Gastroesophageal sphincter (tissue), 4 donors: ENCODE results near the gene FANCC. TPM values are rescaled to one million over a fixed set of nuclear protein-coding genes. Genes with fewer than 3 reads are reported as not detected.

Experiments
- ATAC-seq: fragments of 150-250 bp; one replicate; pipeline ENCODE4 v1.9.1; 2016; ENCODE audit warnings: mild to moderate bottlenecking, moderate library complexity
- H3K27ac ChIP-seq, 4 donors: fragments of 200-600 bp; sonication (generic) in 3 of 4; 1 replicate in 3 of 4; 2 replicates in 1 of 4; pipeline ENCODE4 v1.5.1; 2016 to 2019
- H3K27me3 ChIP-seq: fragments of 200-600 bp; sonication (generic); one replicate; pipeline ENCODE4 v1.5.1; 2019
- H3K36me3 ChIP-seq, 2 donors: fragments of 200-600 bp; sonication (generic); one replicate each; pipeline ENCODE4 v1.5.1; 2019; ENCODE audit warnings: control low read depth in 1 of 2
- H3K4me1 ChIP-seq, 3 donors: fragments of 200-600 bp; sonication (generic); 1 replicate in 2 of 3; 2 replicates in 1 of 3; pipeline ENCODE4 v1.5.1; 2016 to 2019; ENCODE audit warnings: control low read depth in 2 of 3
- H3K4me3 ChIP-seq, 2 donors: fragments of 200-600 bp; sonication (generic); one replicate each; pipeline ENCODE4 v1.5.1; 2019; ENCODE audit warnings: mild to moderate bottlenecking in 1 of 2, moderate library complexity in 1 of 2
- H3K9me3 ChIP-seq, 3 donors: fragments of 200-600 bp; sonication (generic); one replicate each; pipeline ENCODE4 v1.5.1; 2017 to 2019; ENCODE audit warnings: control low read depth in 2 of 3
- EP300 ChIP-seq: sonication (generic); formaldehyde crosslinking; IDR thresholded peaks from one replicate; pipeline ENCODE4 v1.6.1; 2017; ENCODE audit warnings: antibody characterized with exemption, mild to moderate bottlenecking
- POLR2A ChIP-seq, 2 donors: fragments of 450-650 bp; IDR thresholded peaks; one replicate each; pipeline ENCODE4 v1.6.1; 2017; ENCODE audit warnings: antibody characterized with exemption in 2 of 2, mild to moderate bottlenecking in 2 of 2, moderate library complexity in 1 of 2
- POLR2AphosphoS5 ChIP-seq: sonication (generic); formaldehyde crosslinking; IDR thresholded peaks from one replicate; pipeline ENCODE4 v1.6.1; 2017; ENCODE audit warnings: antibody characterized with exemption
- WGBS, 2 donors: methylation state at CpG; one replicate each; pipeline ENCODE4 v1.1.5; 2018; ENCODE audit warnings: low coverage in 1 of 2; 5-methylcytosine and 5-hydroxymethylcytosine counted together
- total RNA-seq, 4 donors: library from RNA; depleted of rRNA; stranded (reverse); fragments of >200 nt; gene quantifications; one replicate each; pipeline ENCODE4 v1.1.0, GENCODE V29; 2016
- TF ChIP-seq, protein P1 (sequence below), 4 experiments: fragments of 200-600 bp in 2 of 4; fragments of 450-650 bp in 2 of 4; sonication (generic) in 1 of 4; IDR thresholded peaks; one replicate each; pipeline ENCODE4 v1.5.1; 2017 to 2019; ENCODE audit warnings: antibody characterized with exemption in 4 of 4, mild to moderate bottlenecking in 2 of 4, moderate library complexity in 2 of 4

The FANCC gene
- total RNA-seq, 4 donors from 2014 or later: 4.9 to 9.4 (median 7.4) TPM

DNA sequence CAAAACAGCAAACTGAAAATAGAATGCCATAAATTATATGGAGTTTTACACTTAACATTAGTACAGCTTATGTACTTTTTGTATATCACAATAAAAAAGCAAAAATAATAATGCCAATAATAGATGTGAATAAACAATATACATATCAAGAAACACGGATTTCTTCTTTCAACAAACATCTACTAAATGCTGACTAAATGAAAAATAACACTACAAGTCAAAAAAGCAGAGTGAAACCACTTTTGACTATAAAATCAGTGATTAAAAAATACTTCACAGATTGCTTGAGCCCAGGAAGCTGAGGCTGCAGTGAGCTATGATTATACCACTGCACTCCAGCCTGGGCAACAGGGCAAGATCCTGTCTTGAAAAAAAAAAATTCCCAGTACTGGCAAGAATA, 32.2 kb downstream of the FANCC start:
- TF ChIP-seq POLR2AphosphoS5 (no peak), EP300 (no peak), POLR2A (IDR thresholded peaks at IDR 0.05) (no peak)
- TF ChIP-seq, protein P1, sequence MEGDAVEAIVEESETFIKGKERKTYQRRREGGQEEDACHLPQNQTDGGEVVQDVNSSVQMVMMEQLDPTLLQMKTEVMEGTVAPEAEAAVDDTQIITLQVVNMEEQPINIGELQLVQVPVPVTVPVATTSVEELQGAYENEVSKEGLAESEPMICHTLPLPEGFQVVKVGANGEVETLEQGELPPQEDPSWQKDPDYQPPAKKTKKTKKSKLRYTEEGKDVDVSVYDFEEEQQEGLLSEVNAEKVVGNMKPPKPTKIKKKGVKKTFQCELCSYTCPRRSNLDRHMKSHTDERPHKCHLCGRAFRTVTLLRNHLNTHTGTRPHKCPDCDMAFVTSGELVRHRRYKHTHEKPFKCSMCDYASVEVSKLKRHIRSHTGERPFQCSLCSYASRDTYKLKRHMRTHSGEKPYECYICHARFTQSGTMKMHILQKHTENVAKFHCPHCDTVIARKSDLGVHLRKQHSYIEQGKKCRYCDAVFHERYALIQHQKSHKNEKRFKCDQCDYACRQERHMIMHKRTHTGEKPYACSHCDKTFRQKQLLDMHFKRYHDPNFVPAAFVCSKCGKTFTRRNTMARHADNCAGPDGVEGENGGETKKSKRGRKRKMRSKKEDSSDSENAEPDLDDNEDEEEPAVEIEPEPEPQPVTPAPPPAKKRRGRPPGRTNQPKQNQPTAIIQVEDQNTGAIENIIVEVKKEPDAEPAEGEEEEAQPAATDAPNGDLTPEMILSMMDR (IDR thresholded peaks at IDR 0.05): no peak
- no peak overlapping the region for H3K4me3 ChIP-seq
- no peak overlapping the region for H3K27ac ChIP-seq
- H3K9me3 ChIP-seq: peaks cover 0 to 11% (median 0%) of the 10 kb centered on the region in 3 donors
- ATAC-seq: no peak
- H3K36me3 ChIP-seq: no peaks in the 10 kb centered on the region
- no peaks in the 10 kb centered on the region for H3K27me3 ChIP-seq
- H3K4me1 ChIP-seq: peaks cover 0 to 23% (median 0%) of the 10 kb centered on the region in 3 donors
- WGBS, 2 donors: 29 to 47% methylated on average over 1 of the region's 1 CpG

DNA sequence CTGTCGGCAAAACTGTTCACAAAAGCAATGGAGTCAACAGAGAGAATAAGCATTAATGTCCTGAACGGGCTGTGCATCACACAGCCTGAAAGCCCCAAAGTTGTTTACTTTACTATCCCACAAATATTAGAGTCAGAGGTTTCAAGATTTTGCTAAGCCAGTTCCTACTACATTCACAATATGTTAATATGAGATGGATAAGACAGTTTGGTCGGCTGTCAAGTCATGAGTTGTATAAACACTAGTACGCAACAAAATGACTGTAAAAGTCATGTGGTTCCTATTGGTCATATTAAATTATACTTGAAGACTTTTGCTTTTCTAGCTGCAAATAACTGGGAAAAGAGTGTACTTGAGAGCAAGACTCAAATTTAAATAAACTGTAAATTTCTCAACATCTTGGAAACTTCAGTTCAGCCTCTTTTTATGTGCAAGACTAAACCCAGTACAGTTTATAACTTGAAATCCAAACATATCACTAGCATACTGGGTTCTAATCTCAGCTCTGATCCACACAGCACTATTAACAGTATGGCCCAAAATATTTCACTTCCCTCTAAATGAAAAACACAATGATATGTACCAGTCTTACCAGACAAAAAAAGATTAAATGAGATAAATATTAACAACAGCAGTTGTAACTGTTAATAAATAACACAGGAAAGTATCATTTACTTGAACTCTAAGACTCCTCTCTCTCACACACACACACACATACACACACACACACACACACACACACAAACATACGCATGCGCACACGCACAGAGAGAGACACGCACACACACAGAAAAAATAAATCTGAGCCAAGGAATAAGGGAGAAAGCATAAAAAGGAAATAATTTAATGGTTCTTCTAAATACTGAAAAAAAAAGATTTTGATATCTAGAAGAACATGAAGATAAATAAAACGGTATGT, 33.1 kb downstream of the FANCC start:
- no peak for ATAC-seq
- WGBS, 2 donors: 49 to 50% methylated on average over 7 to 8 of the region's 9 CpGs
- TF ChIP-seq, protein P1 (IDR thresholded peaks at IDR 0.05): no peak
- TF ChIP-seq POLR2AphosphoS5: peak; percentile 33
- Histone ChIP-seq H3K36me3 (no peaks in the 10 kb centered on the region), H3K4me1 (peaks cover 0 to 23% (median 0%) of the 10 kb centered on the region in 3 donors), H3K27ac (peak overlapping the region in 1 of 4 donors; percentile 50), H3K4me3 (peak overlapping the region in 1 of 2 donors; percentile 18), H3K27me3 (no peaks in the 10 kb centered on the region), H3K9me3 (peaks cover 0 to 14% (median 0%) of the 10 kb centered on the region in 3 donors)

DNA sequence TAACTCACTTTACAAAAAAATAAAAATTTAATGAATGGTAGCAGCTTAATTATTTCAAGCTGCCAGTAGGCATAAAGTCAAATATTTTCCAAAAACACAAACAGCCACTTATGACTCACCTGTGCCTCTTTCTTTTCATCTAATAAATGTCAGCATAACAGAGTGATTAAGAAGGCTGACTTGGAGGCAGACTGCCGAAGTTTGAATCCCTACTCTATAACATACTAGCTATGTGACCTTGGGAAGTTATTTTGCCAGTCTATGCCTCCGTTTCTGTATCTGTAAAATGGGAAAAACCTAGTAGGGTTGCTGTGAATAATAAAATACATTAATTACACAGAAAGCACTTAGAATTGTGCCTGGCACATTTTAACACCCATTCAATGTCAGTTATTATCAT, 33.8 kb downstream of the FANCC start:
- Histone ChIP-seq H3K4me1 (peaks cover 0 to 23% (median 0%) of the 10 kb centered on the region in 3 donors), H3K9me3 (peaks cover 0 to 14% (median 0%) of the 10 kb centered on the region in 3 donors), H3K36me3 (no peaks in the 10 kb centered on the region), H3K27me3 (no peaks in the 10 kb centered on the region), H3K27ac (peak overlapping the region in 1 of 4 donors; percentile 50), H3K4me3 (peak overlapping the region in 1 of 2 donors; percentile 18)
- 40 to 73% methylated on average over 2 of the region's 2 CpGs for whole genome bisulfite sequencing, 2 donors
- TF ChIP-seq, protein P1 (IDR thresholded peaks at IDR 0.05): no peak
- TF ChIP-seq POLR2A (IDR thresholded peaks at IDR 0.05) (no peak), POLR2AphosphoS5 (no peak), EP300 (no peak)
- ATAC-seq: no peak

DNA sequence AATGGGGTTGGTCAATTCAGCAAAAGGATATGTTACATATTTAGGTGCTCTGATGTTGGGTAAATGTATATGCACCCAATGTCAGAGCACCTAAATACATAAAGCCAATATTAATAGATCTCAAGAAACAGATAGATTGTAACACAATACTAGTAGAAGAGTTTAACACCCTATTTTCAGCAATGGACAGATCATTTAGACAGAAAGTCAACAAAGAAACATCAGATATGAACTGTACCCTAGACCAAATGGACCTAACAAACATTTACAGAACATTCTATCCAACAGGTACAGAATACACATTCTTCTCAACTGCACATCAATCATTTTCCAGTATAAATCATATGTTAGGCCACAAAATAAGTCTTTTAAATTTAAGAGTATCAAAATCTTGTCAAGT, 35.2 kb downstream of the FANCC start:
- ATAC-seq: no peak
- no peak for TF ChIP-seq EP300
- TF ChIP-seq, protein P1 (IDR thresholded peaks at IDR 0.05): no peak
- TF ChIP-seq POLR2A (IDR thresholded peaks at IDR 0.05): no peak
- TF ChIP-seq POLR2AphosphoS5: no peak

DNA sequence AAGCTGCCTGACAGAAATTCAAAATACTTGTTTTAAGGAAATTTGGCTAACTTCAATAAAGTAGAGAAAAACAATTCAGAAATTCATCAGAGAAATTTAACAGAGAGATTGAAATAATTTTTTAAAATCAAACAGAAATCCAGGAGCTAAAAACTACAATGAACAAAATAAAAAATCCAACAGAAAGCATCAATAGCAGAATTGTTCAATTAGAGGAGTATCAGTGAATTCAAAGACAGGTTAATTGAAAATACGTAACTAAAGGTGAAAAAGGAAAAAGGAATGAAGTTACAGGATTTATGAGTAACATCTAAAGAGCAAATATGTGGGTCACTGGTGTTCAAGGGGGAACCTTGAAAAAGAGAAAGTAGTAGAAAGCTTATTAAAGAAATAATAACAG, 36.8 kb downstream of the FANCC start:
- Histone ChIP-seq H3K36me3 (no peaks in the 10 kb centered on the region), H3K27ac (no peak overlapping the region), H3K4me3 (no peak overlapping the region), H3K4me1 (peaks cover 0 to 16% (median 0%) of the 10 kb centered on the region in 3 donors), H3K9me3 (peaks cover 0 to 14% (median 0%) of the 10 kb centered on the region in 3 donors), H3K27me3 (no peaks in the 10 kb centered on the region)
- no peak for ATAC-seq
- WGBS, 2 donors: 100% methylated on average over 1 of the region's 1 CpG
- TF ChIP-seq POLR2AphosphoS5: no peak
- TF ChIP-seq, protein P1 (IDR thresholded peaks at IDR 0.05): no peak
- no peak for TF ChIP-seq POLR2A (IDR thresholded peaks at IDR 0.05)
- no peak for TF ChIP-seq EP300

More for the DNA sequence above, 35.2 kb downstream of the FANCC start:
- Histone ChIP-seq H3K9me3 (peaks cover 0 to 14% (median 0%) of the 10 kb centered on the region in 3 donors), H3K36me3 (no peaks in the 10 kb centered on the region), H3K4me3 (no peak overlapping the region), H3K27me3 (no peaks in the 10 kb centered on the region), H3K27ac (no peak overlapping the region), H3K4me1 (peaks cover 0 to 23% (median 0%) of the 10 kb centered on the region in 3 donors)
